ENCODE measurements around the gene SMIM35. TPM values are rescaled to one million over a fixed set of nuclear protein-coding genes. Genes with fewer than 3 reads are reported as not detected.

SMIM35 gene
- under 1 TPM; 0.36 to 0.67 TPM for total RNA-seq

- peaks cover 11 to 22% of the 10 kb centered on the region in 2 donors for H3K36me3 Mint-ChIP-seq (ENCODE audit: insufficient read depth in 2 of 2)
- DNase-seq, result no peak
Measured at GRCh38 chr11:118086913-118087768, at the start of gene SMIM35. Gene SMIM35, minus strand, starts transcription at chr11:118086963. Its CDS starts 206 bp downstream, at chr11:118086757.

GRCh38 chr11:118136341-118136740 lies 49.6 kb upstream of the SMIM35 start:
- DNase-seq (no peak), ATAC-seq (replicated peaks in 1 of 2) (no peak)
- Mint-ChIP-seq H3K4me3 (no peak overlapping the region), H3K36me3 (ENCODE audit: insufficient read depth in 2 of 2) (no peaks in the 10 kb centered on the region), H3K9me3 (no peaks in the 10 kb centered on the region), H3K4me1 (ENCODE audit: low read depth) (peaks cover 5% of the 10 kb centered on the region), H3K27me3 (ENCODE audit: low read depth) (peaks cover 21% of the 10 kb centered on the region), H3K27ac (no peak overlapping the region)

More at GRCh38 chr11:118086913-118087768, at the start of gene SMIM35:
- H3K9me3 Mint-ChIP-seq, result peaks cover 4 to 16% of the 10 kb centered on the region in 2 donors
- H3K4me3 Mint-ChIP-seq, result no peak within 1 kb of the TSS
- H3K27ac Mint-ChIP-seq, result no peak within 1 kb of the TSS
- no peak for ATAC-seq (replicated peaks in 1 of 2)
- peaks cover 5% of the 10 kb centered on the region for H3K4me1 Mint-ChIP-seq (ENCODE audit: low read depth)
- peaks cover 14% of the 10 kb centered on the region for H3K27me3 Mint-ChIP-seq (ENCODE audit: low read depth)

DNA sequence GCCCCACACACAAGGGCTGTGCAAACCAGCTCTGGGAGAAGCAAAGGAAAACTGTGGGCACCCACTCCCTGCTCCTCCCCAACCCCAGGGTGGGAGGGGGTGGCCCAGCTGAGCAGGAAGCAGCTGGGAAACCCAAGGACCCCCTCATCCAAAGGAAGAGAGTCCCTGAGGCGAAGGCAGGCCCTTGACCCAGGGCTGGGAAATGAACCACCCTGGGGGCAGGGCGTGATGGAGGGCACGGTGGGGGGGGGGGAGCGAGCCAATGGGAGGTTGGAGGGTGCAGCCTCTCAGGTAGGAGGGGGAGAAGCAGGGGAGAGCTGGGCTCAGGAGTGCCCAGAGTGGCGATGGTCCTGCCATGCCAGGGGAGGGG lies 49.0 kb upstream of the SMIM35 start:
- H3K36me3 Mint-ChIP-seq (ENCODE audit: insufficient read depth in 2 of 2), result no peaks in the 10 kb centered on the region
- no peak overlapping the region for H3K4me3 Mint-ChIP-seq
- no peaks in the 10 kb centered on the region for H3K9me3 Mint-ChIP-seq
- H3K27ac Mint-ChIP-seq, result no peak overlapping the region
- DNase-seq, result no peak
- peaks cover 17% of the 10 kb centered on the region for H3K27me3 Mint-ChIP-seq (ENCODE audit: low read depth)
- ATAC-seq (replicated peaks in 1 of 2), result no peak
- peaks cover 5% of the 10 kb centered on the region for H3K4me1 Mint-ChIP-seq (ENCODE audit: low read depth)

- H3K27ac Mint-ChIP-seq, result no peak overlapping the region
- DNase-seq, result no peak
- H3K27me3 Mint-ChIP-seq (ENCODE audit: low read depth), result peaks cover 11% of the 10 kb centered on the region
- peaks cover 5% of the 10 kb centered on the region for H3K4me1 Mint-ChIP-seq (ENCODE audit: low read depth)
- no peaks in the 10 kb centered on the region for H3K36me3 Mint-ChIP-seq (ENCODE audit: insufficient read depth in 2 of 2)
- no peak overlapping the region for H3K4me3 Mint-ChIP-seq
- no peak for ATAC-seq (replicated peaks in 1 of 2)
- H3K9me3 Mint-ChIP-seq, result no peaks in the 10 kb centered on the region
Measured at GRCh38 chr11:118135051-118135795, 48.5 kb upstream of the SMIM35 start.

DNA sequence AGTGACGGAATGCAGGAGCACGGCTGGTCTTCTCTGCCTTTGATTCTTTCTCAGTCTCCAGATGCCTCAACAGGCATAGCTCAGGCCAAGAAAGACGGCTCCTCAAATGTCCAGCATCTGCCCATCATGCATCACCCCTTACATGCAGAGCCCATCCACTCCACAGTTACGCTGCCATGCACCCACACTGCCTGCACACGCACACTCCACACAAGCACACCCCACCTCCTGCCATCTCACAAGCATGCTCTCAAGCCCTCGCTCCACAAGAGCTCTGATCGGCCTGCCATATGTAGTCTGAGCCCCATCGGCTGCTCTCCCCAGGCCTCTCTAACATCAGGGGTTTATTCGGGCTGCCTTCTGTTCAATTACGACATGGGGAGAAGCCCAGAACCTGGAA lies 47.1 kb upstream of the SMIM35 start:
- H3K4me3 Mint-ChIP-seq, result no peak overlapping the region
- H3K36me3 Mint-ChIP-seq (ENCODE audit: insufficient read depth in 2 of 2), result no peaks in the 10 kb centered on the region
- H3K4me1 Mint-ChIP-seq (ENCODE audit: low read depth), result no peaks in the 10 kb centered on the region
- ATAC-seq (replicated peaks in 1 of 2), result no peak
- no peaks in the 10 kb centered on the region for H3K9me3 Mint-ChIP-seq
- DNase-seq, result no peak
- no peak overlapping the region for H3K27ac Mint-ChIP-seq
- H3K27me3 Mint-ChIP-seq (ENCODE audit: low read depth), result peaks cover under 1% of the 10 kb centered on the region

- Mint-ChIP-seq H3K27ac (no peak overlapping the region), H3K27me3 (ENCODE audit: low read depth) (no peaks in the 10 kb centered on the region), H3K9me3 (no peaks in the 10 kb centered on the region), H3K4me1 (ENCODE audit: low read depth) (no peaks in the 10 kb centered on the region), H3K4me3 (no peak overlapping the region), H3K36me3 (ENCODE audit: insufficient read depth in 2 of 2) (no peaks in the 10 kb centered on the region)
- ATAC-seq (replicated peaks in 1 of 2) (no peak), DNase-seq (no peak)
Measured at GRCh38 chr11:118132385-118133151, 45.8 kb upstream of the SMIM35 start.

DNA sequence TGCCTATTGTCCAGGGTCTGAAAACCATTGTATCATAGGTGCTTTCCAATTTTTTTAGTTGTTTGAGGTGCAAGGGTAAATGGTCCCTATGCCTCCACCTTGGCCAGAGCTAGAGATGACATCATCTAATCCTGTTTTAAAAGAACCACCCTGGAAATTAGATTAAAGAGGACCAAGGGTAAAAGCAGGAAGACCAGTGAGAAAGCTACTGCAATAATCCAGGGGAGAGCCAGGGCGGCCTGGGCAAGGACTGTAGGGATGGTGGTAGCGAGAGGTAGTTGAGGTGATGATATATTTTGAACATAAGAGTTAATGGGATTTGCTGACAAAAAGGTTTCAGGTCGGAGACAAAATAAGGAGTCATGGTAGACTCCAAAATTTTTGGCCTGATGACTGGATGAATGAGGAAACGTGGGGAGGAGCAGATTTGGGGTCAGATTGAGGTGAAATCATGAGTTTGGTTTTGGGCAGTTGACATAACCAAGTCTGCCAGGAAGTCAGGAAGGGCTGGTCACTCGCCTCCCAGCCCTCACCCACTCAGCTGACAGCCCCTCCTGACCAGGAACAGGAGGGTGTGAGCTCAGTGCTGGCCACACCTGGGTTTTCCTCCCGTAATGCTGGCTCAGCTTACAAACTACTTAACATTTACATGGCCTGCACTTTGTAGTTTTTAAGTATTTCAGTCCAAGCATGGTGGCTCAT lies 42.9 kb upstream of the SMIM35 start:
- Mint-ChIP-seq H3K4me3 (no peak overlapping the region), H3K36me3 (ENCODE audit: insufficient read depth in 2 of 2) (no peaks in the 10 kb centered on the region), H3K27me3 (ENCODE audit: low read depth) (no peaks in the 10 kb centered on the region), H3K27ac (no peak overlapping the region), H3K4me1 (ENCODE audit: low read depth) (no peaks in the 10 kb centered on the region), H3K9me3 (no peaks in the 10 kb centered on the region)
- no peak for DNase-seq
- ATAC-seq (replicated peaks in 1 of 2), result no peak

GRCh38 chr11:118128721-118129470 lies 42.1 kb upstream of the SMIM35 start:
- DNase-seq (no peak), ATAC-seq (replicated peaks in 1 of 2) (no peak)
- H3K27me3 Mint-ChIP-seq (ENCODE audit: low read depth), result no peaks in the 10 kb centered on the region
- H3K27ac Mint-ChIP-seq, result no peak overlapping the region
- no peaks in the 10 kb centered on the region for H3K36me3 Mint-ChIP-seq (ENCODE audit: insufficient read depth in 2 of 2)
- H3K4me3 Mint-ChIP-seq, result no peak overlapping the region
- H3K4me1 Mint-ChIP-seq (ENCODE audit: low read depth), result no peaks in the 10 kb centered on the region
- H3K9me3 Mint-ChIP-seq, result no peaks in the 10 kb centered on the region

DNA sequence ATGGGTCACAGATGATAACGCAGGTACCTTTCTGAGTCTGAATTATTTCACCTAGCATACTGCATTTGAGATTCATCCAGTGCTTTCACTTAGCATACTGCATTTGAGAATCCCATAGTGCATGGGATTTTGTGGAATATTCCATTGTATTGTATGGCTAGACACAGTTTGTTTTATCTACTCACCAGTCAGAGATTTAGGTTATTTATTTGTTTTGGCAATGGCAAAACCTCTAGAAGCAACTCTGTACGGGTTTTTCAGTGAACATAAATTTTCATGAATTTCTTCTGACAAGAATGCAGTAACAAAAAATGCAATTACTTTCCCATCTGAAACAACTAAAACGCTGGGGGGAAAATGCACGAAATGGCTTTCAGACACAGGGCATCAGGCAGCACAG lies 41.5 kb upstream of the SMIM35 start:
- no peaks in the 10 kb centered on the region for H3K36me3 Mint-ChIP-seq (ENCODE audit: insufficient read depth in 2 of 2)
- ATAC-seq (replicated peaks in 1 of 2) (no peak), DNase-seq (no peak)
- H3K9me3 Mint-ChIP-seq, result no peaks in the 10 kb centered on the region
- no peaks in the 10 kb centered on the region for H3K4me1 Mint-ChIP-seq (ENCODE audit: low read depth)
- no peak overlapping the region for H3K27ac Mint-ChIP-seq
- no peaks in the 10 kb centered on the region for H3K27me3 Mint-ChIP-seq (ENCODE audit: low read depth)
- H3K4me3 Mint-ChIP-seq, result no peak overlapping the region

- no peaks in the 10 kb centered on the region for H3K4me1 Mint-ChIP-seq (ENCODE audit: low read depth)
- no peaks in the 10 kb centered on the region for H3K27me3 Mint-ChIP-seq (ENCODE audit: low read depth)
- no peaks in the 10 kb centered on the region for H3K36me3 Mint-ChIP-seq (ENCODE audit: insufficient read depth in 2 of 2)
- DNase-seq (no peak), ATAC-seq (replicated peaks in 1 of 2) (peak; percentile 37 to 60)
- no peak overlapping the region for H3K27ac Mint-ChIP-seq
- H3K4me3 Mint-ChIP-seq, result no peak overlapping the region
- no peaks in the 10 kb centered on the region for H3K9me3 Mint-ChIP-seq
Measured at GRCh38 chr11:118126082-118126838, 39.5 kb upstream of the SMIM35 start.

DNA sequence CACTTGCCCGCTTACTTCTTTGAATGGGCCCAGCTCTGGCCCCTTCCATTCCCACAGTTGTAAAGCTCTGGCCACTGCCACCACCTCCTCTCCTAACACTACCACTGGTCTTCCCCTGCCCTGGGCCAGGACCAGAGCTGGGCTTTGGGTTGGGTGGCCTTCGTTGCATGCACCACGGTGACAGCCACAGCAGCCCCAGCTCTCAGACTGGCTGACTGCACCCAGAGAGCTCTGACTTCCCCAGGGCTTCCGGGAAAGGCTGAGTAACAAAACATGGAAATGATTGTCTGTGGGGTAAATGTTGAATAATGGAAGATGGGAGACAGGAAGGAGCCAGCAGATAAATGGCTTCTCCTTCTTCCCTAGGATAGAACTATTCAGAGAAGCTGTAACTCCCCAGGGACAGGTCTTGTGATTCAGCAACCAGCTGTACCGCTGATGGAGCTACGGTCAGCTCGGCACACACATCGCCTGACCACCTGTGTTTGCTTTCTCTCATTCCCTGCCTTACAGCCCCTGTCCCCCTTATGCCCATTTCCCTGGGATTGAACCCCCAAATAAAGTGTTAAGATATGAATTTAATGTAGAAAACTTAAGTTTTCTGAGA lies 38.3 kb upstream of the SMIM35 start:
- no peak overlapping the region for H3K27ac Mint-ChIP-seq
- no peaks in the 10 kb centered on the region for H3K36me3 Mint-ChIP-seq (ENCODE audit: insufficient read depth in 2 of 2)
- no peaks in the 10 kb centered on the region for H3K27me3 Mint-ChIP-seq (ENCODE audit: low read depth)
- ATAC-seq (replicated peaks in 1 of 2) (no peak), DNase-seq (no peak)
- H3K4me1 Mint-ChIP-seq (ENCODE audit: low read depth), result no peaks in the 10 kb centered on the region
- no peaks in the 10 kb centered on the region for H3K9me3 Mint-ChIP-seq
- no peak overlapping the region for H3K4me3 Mint-ChIP-seq

Data from activated T-cell treated with anti-CD3 and anti-CD28 coated beads, Interleukin-2, amount 50 U/mL, for 72 hours (primary cell).